ENCODE data around the gene ZEB1.
A peak's percentile ranks its signal among the peaks of the same experiment; 100 is the strongest.

Gene ZEB1

DNA sequence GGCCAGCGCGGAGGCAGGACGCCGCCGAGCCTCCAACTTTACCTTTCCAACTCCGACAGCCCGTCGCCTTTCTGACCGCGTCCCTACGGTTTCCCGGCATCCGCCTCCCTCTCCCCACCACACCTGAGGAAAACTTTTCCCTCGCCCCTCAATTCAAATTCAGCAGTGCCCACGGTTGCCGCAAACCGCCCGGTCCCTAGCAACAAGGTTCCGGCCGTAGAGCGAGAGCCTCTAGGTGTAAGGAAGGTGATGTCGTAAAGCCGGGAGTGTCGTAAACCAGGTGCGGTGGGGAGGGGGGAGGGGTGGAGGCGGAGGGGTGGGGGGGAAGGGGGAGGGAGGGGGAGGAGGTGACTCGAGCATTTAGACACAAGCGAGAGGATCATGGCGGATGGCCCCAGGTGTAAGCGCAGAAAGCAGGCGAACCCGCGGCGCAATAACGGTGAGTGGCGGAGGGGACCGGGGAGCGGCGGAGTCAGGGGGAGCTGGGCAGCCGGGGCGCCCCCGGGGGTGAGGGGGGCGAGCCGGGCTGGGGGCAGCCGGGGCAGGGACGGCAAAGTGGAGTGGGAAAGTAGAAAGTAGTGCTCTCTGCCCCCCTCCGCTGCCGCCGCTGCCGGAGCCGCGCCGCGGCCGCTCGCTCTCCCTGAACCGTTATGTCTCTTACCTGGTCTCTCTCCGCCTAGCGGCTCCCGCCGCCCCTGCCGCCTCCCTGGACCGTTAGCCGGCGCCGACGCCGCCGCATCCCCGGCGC lies at the start of gene ZEB1:
ZEB1 (plus strand) TSS at position 363 of the 748 bp plus-strand sequence; CDS start at position 382, 19 bp downstream.
- peak; percentile 72 to 87 (median 80) for DNase-seq (ENCODE audit: low read depth in 3 of 3, low spot score in 1 of 3)

GRCh38 chr10:31270954-31271353 lies 48.1 kb upstream of the ZEB1 start:
- no peak for DNase-seq (ENCODE audit: low read depth in 3 of 3, low spot score in 1 of 3)

DNA sequence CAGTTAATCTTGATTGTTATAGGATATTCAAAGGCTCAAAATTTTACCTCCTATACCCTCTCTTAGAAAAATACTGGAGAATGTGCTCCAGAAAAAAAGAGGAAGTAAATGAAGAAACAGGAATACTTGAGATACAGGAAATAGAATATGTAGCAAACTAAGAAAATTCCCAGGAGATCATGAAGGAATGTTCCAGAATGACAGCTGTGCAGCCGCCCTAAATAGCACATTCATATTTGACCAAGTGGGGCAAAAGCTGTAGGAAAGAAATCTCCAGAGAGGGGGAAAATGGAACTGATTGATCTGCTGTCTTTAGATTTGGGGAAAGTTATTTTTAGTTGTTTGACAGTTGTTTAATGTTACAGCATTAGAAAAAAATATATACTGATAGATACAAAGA lies 46.2 kb upstream of the ZEB1 start:
- no peak for DNase-seq (ENCODE audit: low read depth in 3 of 3, low spot score in 1 of 3)

DNA sequence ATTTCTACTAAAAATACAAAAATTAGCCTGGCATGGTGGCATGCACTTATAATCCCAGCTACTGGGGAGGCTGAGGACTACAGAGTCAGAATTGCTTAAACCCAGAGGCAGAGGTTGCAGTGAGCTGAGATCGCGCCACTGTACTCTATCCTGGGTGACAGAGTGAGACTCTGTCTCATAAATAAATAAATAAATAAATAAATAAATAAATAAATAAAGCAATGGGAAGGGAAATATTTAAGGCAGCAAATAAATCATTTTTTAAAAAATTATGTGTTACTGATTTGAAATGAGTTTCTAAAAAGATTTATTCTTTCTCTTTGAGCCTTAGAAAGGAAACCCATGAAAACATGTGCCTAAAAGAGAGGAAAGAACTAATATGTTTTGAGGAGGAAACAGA lies 45.2 kb upstream of the ZEB1 start:
- no peak for DNase-seq (ENCODE audit: low read depth in 3 of 3, low spot score in 1 of 3)

DNA sequence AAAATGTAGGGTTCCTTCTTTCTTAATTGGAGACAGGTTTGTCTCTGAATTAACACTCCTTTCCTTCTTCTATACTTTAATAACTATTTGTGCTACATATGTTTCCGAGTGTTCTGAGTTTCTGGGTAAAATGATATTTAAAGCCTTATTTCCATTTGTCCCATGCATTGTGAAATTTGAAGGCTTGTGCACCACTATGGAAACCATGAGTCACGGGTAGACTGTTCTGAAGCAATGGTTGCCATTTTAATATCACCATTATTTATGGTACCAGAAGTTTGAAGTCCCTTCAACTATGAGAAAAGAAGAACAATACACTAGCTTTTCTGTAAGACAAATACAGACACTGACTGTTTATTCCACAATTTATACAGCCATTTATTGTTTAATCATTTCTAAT lies 44.7 kb upstream of the ZEB1 start:
- no peak for DNase-seq (ENCODE audit: low read depth in 3 of 3, low spot score in 1 of 3)

- DNase-seq (ENCODE audit: low read depth in 3 of 3, low spot score in 1 of 3) = no peak
Measured at GRCh38 chr10:31278279-31278941, 40.6 kb upstream of the ZEB1 start.

- DNase-seq (ENCODE audit: low read depth in 3 of 3, low spot score in 1 of 3) = no peak
Measured at GRCh38 chr10:31280972-31281371, 38.0 kb upstream of the ZEB1 start.

- no peak for DNase-seq (ENCODE audit: low read depth in 3 of 3, low spot score in 1 of 3)
Measured at GRCh38 chr10:31288001-31288400, 31.0 kb upstream of the ZEB1 start.

DNA sequence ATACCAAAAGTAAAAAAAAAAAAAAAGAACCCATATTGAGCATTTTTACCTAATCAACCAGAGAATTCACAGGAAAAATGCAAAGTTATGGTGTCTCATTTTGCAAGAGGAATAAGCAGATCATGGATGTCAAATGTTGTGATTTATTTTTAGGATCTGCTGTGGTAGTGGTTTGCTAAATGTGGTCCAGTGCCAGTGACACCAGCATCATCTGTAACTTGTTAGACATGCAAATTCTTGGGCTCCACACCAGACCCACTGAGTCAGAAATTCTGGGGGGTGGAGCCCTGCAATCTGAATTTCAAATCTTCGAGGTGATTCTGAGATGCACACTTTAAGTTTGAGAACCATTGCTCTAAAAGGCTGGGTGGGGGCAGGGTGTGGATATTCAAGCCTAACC lies 30.1 kb upstream of the ZEB1 start:
- no peak for DNase-seq (ENCODE audit: low read depth in 3 of 3, low spot score in 1 of 3)

DNA sequence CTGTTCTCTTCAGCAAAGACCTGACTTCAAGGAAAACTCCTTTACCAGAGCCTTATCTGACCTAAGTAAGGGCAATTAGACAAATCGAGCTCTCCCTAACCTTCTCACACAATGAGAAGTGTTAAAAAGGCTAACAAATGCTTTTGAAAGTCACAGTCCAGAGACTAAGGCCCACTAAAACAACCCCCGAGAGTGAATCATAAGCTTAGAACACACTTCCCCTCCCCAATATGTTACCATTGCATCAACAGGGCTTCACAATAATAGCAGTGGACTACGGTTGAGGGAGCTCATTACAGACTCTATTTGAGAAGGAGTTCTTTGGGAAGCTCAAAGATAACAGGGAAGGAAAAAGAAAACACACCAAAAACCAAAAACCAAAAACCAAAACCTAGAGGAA lies 28.6 kb upstream of the ZEB1 start:
- DNase-seq (ENCODE audit: low read depth in 3 of 3, low spot score in 1 of 3) = no peak

- DNase-seq (ENCODE audit: low read depth in 3 of 3, low spot score in 1 of 3) = no peak
Measured at GRCh38 chr10:31291123-31291522, 27.9 kb upstream of the ZEB1 start.

DNA sequence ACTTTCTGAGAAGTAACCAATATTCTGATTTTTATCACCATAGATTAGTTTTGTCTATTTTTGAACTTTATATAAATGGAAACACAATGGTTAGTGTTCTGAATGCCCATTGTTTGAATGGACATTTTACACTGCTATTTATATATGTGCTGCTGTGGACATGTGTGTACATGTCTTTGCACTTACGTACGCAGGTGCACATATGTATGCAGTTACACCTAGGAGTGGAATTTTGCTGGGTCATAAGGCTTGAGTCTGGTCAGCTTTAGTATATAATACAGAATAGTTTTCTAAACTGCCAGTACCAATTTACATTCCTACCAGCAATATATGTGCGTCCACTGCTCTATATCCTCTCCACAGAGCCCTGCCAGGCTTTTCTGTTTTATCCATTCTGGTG lies 24.5 kb upstream of the ZEB1 start:
- no peak for DNase-seq (ENCODE audit: low read depth in 3 of 3, low spot score in 1 of 3)

GRCh38 chr10:31296754-31297153 lies 22.3 kb upstream of the ZEB1 start:
- no peak for DNase-seq (ENCODE audit: low read depth in 3 of 3, low spot score in 1 of 3)

GRCh38 chr10:31299119-31299518 lies 19.9 kb upstream of the ZEB1 start:
- no peak for DNase-seq (ENCODE audit: low read depth in 3 of 3, low spot score in 1 of 3)

DNA sequence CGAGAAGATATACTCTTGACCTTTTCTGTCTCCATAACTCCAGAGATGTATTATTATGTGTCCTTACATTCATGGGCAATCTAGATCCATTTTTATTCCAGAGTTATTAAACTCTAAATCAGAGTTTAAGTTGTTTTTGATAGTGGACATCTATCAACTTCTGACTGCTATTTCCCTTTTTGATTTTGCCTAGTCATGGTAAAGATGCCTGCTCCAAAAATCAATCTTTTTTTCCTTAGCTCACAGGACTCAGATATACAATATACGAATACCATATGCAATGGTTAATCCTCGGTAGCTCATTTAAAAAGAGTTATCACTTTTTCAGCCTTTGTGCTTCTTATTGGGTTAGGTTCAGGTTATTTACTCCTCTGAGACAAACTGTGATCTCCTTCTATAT lies 15.8 kb upstream of the ZEB1 start:
- no peak for DNase-seq (ENCODE audit: low read depth in 3 of 3, low spot score in 1 of 3)

DNA sequence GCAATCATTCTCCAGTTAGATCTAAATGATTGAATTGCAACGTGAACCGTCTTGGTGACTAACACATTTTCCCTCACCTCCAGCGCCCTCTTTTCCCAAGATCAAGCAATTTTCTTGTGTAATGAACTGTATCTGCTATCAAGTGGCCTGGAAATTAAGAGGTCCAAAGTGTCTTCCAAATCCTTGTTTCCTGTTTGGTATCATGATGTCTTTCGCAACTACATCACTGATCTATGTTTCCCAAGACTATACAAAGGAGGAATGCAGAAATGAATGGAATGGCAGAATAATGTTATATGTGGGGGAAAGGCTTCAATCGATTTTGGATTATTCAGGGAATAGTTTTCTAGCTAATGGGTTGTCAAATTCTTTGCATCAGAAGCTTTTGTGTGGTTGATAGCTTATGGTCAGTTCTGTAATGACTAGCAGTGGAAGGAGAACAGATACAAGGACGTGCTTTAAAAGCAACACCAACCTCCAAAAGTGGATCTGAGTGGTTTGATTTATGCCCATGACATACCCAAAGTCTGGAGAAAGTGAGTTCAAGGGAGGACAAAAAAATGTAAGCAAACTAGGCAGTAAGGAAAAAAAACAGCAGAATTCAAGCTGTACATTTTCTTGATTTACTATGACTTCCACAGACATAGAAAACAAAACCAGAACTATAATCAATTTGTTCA lies 14.6 kb upstream of the ZEB1 start:
- no peak for DNase-seq (ENCODE audit: low read depth in 3 of 3, low spot score in 1 of 3)

DNA sequence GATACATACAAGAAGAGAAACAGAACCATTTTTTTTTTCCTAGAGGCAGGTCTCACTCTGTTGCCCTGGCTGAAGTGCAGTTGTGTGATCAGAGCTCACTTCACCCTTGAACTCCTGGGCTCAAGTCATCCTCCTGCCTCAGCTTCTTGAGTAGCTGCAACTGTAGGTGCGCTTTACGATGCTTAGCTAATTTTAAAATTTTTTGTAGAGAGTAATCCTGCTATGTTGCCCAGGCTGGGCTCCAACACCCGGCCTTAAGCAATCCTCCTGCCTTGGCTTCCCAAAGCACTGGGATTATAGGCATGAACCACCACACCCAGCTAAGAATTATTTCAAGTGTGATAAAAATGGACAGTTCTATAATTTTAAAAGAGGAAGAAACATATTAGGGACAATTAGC lies 5.6 kb upstream of the ZEB1 start:
- no peak for DNase-seq (ENCODE audit: low read depth in 3 of 3, low spot score in 1 of 3)

DNA sequence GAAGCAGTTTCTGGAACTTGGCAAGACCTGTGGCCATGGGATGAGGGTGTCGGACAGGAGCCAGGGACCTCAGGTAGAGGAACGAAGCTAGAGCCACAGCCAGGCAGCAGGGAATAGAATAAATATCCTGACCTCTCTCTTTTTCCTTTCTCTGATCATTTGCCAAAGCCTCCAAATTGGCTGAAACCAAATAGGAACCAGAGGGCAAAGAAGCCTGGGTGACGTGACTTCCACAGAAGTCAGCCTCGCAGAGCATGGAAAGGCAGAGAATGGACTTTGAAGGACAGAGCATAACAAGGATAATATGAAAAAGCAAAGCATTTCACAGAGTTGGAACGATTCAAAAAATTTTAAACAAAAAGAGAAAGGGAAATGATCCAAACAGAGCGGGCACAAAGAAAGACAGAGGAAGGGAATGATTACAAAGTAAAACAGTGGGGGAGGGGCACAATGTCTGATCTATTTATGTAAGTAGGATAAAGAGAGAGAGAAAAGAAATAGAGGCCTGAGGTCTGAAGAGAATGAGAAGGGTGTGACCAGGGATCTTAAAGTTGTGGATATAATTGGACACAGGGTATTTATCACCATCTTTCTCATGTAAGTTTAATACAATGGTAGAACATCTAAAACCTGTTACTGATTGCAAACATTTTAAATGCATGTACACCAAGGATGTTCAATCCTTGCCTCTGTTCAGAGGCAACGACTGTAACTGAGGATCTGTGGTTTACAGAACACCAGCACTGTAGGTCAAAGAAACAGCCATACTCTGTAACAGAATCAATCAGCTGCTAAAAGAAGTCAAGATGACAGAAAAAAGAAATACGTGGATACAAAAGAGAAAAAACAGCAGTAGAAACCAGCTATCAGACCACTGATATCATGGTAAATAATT lies 4.5 kb upstream of the ZEB1 start:
- DNase-seq (ENCODE audit: low read depth in 3 of 3, low spot score in 1 of 3) = no peak

- no peak for DNase-seq (ENCODE audit: low read depth in 3 of 3, low spot score in 1 of 3)
Measured at GRCh38 chr10:31315453-31315852, 3.6 kb upstream of the ZEB1 start.

- no peak for DNase-seq (ENCODE audit: low read depth in 3 of 3, low spot score in 1 of 3)
Measured at GRCh38 chr10:31317171-31317570, 1.8 kb upstream of the ZEB1 start.

DNA sequence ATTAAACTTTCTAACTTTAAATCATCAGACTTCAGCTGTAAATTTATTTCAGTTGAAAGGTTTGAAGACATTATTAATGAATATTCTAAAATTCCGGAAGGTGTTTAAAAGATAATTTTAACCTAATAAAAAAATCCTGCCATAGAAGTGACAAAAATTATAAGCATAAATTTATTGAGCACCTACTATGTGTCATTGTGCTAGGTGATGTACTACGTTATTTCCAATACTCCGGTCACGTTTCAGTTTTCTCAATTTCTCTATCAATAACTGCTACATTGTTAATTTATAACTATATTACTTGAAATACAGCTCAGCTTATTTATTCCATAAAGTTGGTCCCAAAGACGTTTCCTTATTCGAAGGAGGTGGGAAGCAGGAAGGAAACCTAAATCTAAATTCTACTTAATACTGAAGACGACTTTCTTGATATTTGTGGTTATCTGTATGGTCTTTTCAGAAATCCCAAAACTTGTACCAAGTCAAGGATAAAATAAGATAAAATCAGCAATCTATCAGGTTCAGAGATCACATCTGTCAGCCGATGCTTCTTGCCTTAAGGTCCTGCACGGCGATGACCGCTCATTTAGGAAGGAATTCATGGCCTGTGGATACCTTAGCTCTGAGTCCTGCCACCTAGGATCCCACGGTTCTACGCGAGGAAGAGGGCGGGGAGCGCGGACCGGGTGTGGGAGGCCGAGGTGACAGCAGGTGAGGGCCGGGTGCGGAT lies 1.2 kb upstream of the ZEB1 start:
- peak in 1 of 3 donors; percentile 57 for DNase-seq (ENCODE audit: low read depth in 3 of 3, low spot score in 1 of 3)

Measured in stimulated activated CD4-positive, alpha-beta T cell treated with anti-CD3 and anti-CD28 coated beads, TNF-alpha, amount 100 ng/mL, for 1 hour (primary cell).